ENCODE data around the gene TMEM138.

The TMEM138 gene

DNA sequence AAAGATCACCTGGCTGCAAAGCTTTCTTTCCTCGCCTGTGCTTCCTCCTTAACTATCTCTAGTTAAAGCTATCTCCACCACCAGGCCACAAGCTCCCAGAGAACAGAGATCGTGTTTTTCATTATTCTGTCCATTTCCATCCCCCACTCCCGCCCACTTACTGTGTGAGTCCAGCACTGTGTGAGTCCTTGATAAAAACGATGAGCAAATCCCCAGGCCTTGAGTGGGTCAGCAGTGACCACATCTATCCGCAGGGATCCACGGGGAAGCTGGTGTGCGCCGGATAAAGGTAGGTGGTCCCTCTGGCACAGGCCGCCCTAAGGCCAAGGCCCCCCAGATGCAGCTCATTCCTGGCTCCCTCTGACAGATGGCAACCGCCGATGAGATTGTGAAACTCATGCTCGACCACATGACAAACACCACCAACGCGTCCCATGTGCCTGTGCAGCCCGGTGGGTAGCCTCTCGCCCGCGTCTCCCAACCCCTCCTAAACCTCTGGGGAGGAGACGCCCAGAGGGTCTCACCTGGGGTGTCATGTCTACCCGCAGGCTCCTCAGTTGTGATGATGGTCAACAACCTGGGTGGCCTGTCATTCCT lies 19.9 kb upstream of the TMEM138 start:
- Histone ChIP-seq H4K20me1 (ENCODE audit: insufficient read depth, low read length) (no peaks in the 10 kb centered on the region), H3K79me2 (ENCODE audit: low read length) (no peaks in the 10 kb centered on the region), H3K27me3 (replicated peaks; ENCODE audit: insufficient read depth, low read length) (no peaks in the 10 kb centered on the region), H3K9me2 (replicated peaks; ENCODE audit: insufficient read depth, low read length) (no peaks in the 10 kb centered on the region), H3K4me1 (ENCODE audit: low read length) (no peaks in the 10 kb centered on the region), H3K4me3 (ENCODE audit: low read length) (no peak overlapping the region), H3K9me3 (replicated peaks; ENCODE audit: insufficient read depth, low read length) (no peaks in the 10 kb centered on the region), H3K27ac (ENCODE audit: low read length) (no peak overlapping the region), H2AFZ (ENCODE audit: low read length) (no peak overlapping the region), H3K4me2 (ENCODE audit: low read depth, low read length) (no peak overlapping the region), H3F3A (ENCODE audit: insufficient read depth, low read length) (no peaks in the 10 kb centered on the region), H3K36me3 (replicated peaks; ENCODE audit: insufficient read depth, low read length) (no peaks in the 10 kb centered on the region), H3K9ac (ENCODE audit: low read length) (no peak overlapping the region)
- no peak for DNase-seq
- TF ChIP-seq EZH2phosphoT487 (IDR thresholded peaks at IDR 0.05; ENCODE audit: low read length) (no peak), EZH2 (optimal IDR thresholded peaks at IDR 0.05; ENCODE audit: low read depth, low read length) (no peak)
- TF ChIP-seq, protein P1, sequence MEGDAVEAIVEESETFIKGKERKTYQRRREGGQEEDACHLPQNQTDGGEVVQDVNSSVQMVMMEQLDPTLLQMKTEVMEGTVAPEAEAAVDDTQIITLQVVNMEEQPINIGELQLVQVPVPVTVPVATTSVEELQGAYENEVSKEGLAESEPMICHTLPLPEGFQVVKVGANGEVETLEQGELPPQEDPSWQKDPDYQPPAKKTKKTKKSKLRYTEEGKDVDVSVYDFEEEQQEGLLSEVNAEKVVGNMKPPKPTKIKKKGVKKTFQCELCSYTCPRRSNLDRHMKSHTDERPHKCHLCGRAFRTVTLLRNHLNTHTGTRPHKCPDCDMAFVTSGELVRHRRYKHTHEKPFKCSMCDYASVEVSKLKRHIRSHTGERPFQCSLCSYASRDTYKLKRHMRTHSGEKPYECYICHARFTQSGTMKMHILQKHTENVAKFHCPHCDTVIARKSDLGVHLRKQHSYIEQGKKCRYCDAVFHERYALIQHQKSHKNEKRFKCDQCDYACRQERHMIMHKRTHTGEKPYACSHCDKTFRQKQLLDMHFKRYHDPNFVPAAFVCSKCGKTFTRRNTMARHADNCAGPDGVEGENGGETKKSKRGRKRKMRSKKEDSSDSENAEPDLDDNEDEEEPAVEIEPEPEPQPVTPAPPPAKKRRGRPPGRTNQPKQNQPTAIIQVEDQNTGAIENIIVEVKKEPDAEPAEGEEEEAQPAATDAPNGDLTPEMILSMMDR (IDR thresholded peaks at IDR 0.05; ENCODE audit: low read length), result no peak

DNA sequence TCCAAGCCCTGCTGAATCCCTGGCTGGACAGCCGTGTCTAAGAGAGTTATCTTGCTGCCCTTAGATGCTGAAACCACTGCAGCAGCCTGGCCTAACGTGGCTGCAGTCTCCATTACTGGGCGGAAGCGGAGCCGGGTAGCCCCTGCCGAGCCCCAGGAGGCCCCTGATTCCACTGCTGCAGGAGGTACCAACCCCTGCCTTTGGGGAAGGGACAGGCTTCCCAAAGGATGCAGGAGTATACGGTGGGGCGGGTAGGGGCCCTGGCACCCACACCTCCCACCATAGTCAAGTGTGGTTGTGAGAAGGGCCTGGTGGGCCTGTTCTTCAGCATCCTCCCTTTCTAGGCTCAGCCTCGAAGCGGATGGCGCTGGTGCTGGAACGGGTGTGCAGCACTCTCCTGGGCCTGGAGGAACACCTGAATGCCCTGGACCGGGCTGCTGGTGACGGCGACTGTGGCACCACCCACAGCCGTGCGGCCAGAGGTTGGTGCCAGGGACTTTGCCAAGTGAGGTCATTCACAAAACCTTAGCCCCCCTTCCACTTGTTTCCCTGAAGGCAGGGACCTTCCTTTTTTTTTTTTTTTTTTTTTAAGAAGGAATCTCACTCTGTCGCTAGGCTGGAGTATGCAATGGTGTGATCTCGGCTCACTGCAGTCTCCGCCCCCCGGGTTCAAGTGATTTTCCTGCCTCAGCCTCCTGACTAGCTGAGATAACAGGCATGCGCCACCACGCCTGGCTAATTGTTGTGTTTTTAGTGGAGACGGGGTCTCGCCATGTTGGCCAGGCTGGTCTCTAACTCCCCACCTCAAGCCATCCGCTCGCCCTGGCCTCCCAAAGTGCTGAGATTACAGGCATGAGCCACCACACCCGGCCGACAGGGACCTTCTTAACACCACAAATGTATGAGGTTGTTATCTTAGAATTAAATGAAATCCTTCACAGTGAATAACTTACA lies 18.1 kb upstream of the TMEM138 start:
- no peaks in the 10 kb centered on the region for H3K79me2 ChIP-seq (ENCODE audit: low read length)
- H3K27ac ChIP-seq (ENCODE audit: low read length), result no peak overlapping the region
- no peaks in the 10 kb centered on the region for H3K27me3 ChIP-seq (replicated peaks; ENCODE audit: insufficient read depth, low read length)
- H3K9ac ChIP-seq (ENCODE audit: low read length), result no peak overlapping the region
- no peak overlapping the region for H3K4me3 ChIP-seq (ENCODE audit: low read length)
- no peaks in the 10 kb centered on the region for H4K20me1 ChIP-seq (ENCODE audit: insufficient read depth, low read length)
- DNase-seq, result no peak
- no peaks in the 10 kb centered on the region for H3K36me3 ChIP-seq (replicated peaks; ENCODE audit: insufficient read depth, low read length)
- no peak overlapping the region for H3K4me2 ChIP-seq (ENCODE audit: low read depth, low read length)
- no peaks in the 10 kb centered on the region for H3K9me3 ChIP-seq (replicated peaks; ENCODE audit: insufficient read depth, low read length)
- TF ChIP-seq EZH2 (optimal IDR thresholded peaks at IDR 0.05; ENCODE audit: low read depth, low read length), result no peak
- TF ChIP-seq, protein P1 (IDR thresholded peaks at IDR 0.05; ENCODE audit: low read length), result no peak
- TF ChIP-seq EZH2phosphoT487 (IDR thresholded peaks at IDR 0.05; ENCODE audit: low read length), result no peak
- H3K9me2 ChIP-seq (replicated peaks; ENCODE audit: insufficient read depth, low read length), result no peaks in the 10 kb centered on the region
- no peaks in the 10 kb centered on the region for H3F3A ChIP-seq (ENCODE audit: insufficient read depth, low read length)
- no peak overlapping the region for H2AFZ ChIP-seq (ENCODE audit: low read length)
- no peaks in the 10 kb centered on the region for H3K4me1 ChIP-seq (ENCODE audit: low read length)

DNA sequence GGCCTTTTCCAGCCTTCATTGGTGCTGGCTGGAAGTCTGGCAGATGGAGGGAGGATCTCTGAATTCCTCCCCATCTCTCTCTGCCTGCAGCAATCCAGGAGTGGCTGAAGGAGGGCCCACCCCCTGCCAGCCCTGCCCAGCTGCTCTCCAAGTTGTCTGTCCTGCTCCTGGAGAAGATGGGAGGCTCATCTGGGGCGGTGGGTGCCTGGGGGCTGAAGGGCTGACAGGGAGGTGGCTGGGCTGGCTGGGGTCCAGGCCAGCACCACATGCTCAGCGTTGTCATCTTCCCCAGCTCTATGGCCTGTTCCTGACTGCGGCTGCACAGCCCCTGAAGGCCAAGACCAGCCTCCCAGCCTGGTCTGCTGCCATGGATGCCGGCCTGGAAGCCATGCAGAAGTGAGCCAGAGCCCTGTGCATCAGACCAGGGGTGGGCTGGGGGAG lies 17.0 kb upstream of the TMEM138 start:
- no peaks in the 10 kb centered on the region for H4K20me1 ChIP-seq (ENCODE audit: insufficient read depth, low read length)
- TF ChIP-seq EZH2phosphoT487 (IDR thresholded peaks at IDR 0.05; ENCODE audit: low read length), result no peak
- TF ChIP-seq EZH2 (optimal IDR thresholded peaks at IDR 0.05; ENCODE audit: low read depth, low read length), result no peak
- TF ChIP-seq, protein P1 (IDR thresholded peaks at IDR 0.05; ENCODE audit: low read length), result no peak

More for the DNA sequence above, 17.0 kb upstream of the TMEM138 start:
- Histone ChIP-seq H3K4me2 (ENCODE audit: low read depth, low read length) (no peak overlapping the region), H3K27ac (ENCODE audit: low read length) (no peak overlapping the region), H3K9me3 (replicated peaks; ENCODE audit: insufficient read depth, low read length) (no peaks in the 10 kb centered on the region), H3K27me3 (replicated peaks; ENCODE audit: insufficient read depth, low read length) (no peaks in the 10 kb centered on the region), H3K9ac (ENCODE audit: low read length) (no peak overlapping the region), H2AFZ (ENCODE audit: low read length) (no peak overlapping the region), H3K36me3 (replicated peaks; ENCODE audit: insufficient read depth, low read length) (no peaks in the 10 kb centered on the region), H3K4me3 (ENCODE audit: low read length) (no peak overlapping the region), H3F3A (ENCODE audit: insufficient read depth, low read length) (no peaks in the 10 kb centered on the region), H3K79me2 (ENCODE audit: low read length) (no peaks in the 10 kb centered on the region), H3K4me1 (ENCODE audit: low read length) (no peaks in the 10 kb centered on the region), H3K9me2 (replicated peaks; ENCODE audit: insufficient read depth, low read length) (no peaks in the 10 kb centered on the region)
- no peak for DNase-seq
